ENCODE results near the gene C22orf39. TPM values are rescaled to one million over a fixed set of nuclear protein-coding genes. Genes with fewer than 3 reads are reported as not detected.

Gene C22orf39
- total RNA-seq, 2 donors from 2014 or later: 27.4 to 31.5 TPM

- DNase-seq: no peak
- Mint-ChIP-seq H3K27ac (no peak overlapping the region), H3K27me3 (ENCODE audit: insufficient read depth) (no peaks in the 10 kb centered on the region), H3K4me3 (no peak overlapping the region), H3K4me1 (no peaks in the 10 kb centered on the region), H3K9me3 (no peaks in the 10 kb centered on the region), H3K36me3 (ENCODE audit: low read depth) (peaks cover 58% of the 10 kb centered on the region)
- Histone ChIP-seq H3K36me3 (ENCODE audit: control insufficient read depth, insufficient read depth, low read length) (peaks cover 82% of the 10 kb centered on the region), H3K4me3 (ENCODE audit: low read length) (no peak overlapping the region), H3K9ac (ENCODE audit: extremely low read depth, low read length, poor library complexity, severe bottlenecking) (no peak overlapping the region), H3K27ac (ENCODE audit: low read depth, low read length) (no peak overlapping the region), H3K4me1 (ENCODE audit: control insufficient read depth, insufficient read depth, low read length) (no peaks in the 10 kb centered on the region), H3K9me3 (ENCODE audit: control insufficient read depth, low read length) (no peaks in the 10 kb centered on the region), H3K27me3 (ENCODE audit: control insufficient read depth, insufficient read depth, low read length, poor library complexity, severe bottlenecking) (no peaks in the 10 kb centered on the region)
- WGBS, 2 experiments (ENCODE audit: insufficient coverage in 1 of 2, insufficient read length in 1 of 2): 95 to 96% methylated on average over 5 to 6 of the region's 6 CpGs
- TF ChIP-seq CTCF (conservative IDR thresholded peaks at IDR 0.05): no peak
Measured at GRCh38 chr22:19396934-19397733, 50.4 kb downstream of the C22orf39 start.

GRCh38 chr22:19396561-19396933 is 51.0 kb downstream of the C22orf39 start:
- Mint-ChIP-seq H3K4me3 (no peak overlapping the region), H3K36me3 (ENCODE audit: low read depth) (peaks cover 59% of the 10 kb centered on the region), H3K9me3 (no peaks in the 10 kb centered on the region), H3K4me1 (no peaks in the 10 kb centered on the region), H3K27ac (no peak overlapping the region), H3K27me3 (ENCODE audit: insufficient read depth) (no peaks in the 10 kb centered on the region)
- Histone ChIP-seq H3K4me3 (ENCODE audit: low read length) (no peak overlapping the region), H3K36me3 (ENCODE audit: control insufficient read depth, insufficient read depth, low read length) (peaks cover 82% of the 10 kb centered on the region), H3K9ac (ENCODE audit: extremely low read depth, low read length, poor library complexity, severe bottlenecking) (no peak overlapping the region), H3K9me3 (ENCODE audit: control insufficient read depth, low read length) (no peaks in the 10 kb centered on the region), H3K27ac (ENCODE audit: low read depth, low read length) (no peak overlapping the region), H3K27me3 (ENCODE audit: control insufficient read depth, insufficient read depth, low read length, poor library complexity, severe bottlenecking) (no peaks in the 10 kb centered on the region), H3K4me1 (ENCODE audit: control insufficient read depth, insufficient read depth, low read length) (no peaks in the 10 kb centered on the region)
- no peak for DNase-seq
- no peak for TF ChIP-seq CTCF (conservative IDR thresholded peaks at IDR 0.05)
- 93 to 100% methylated on average over 3 to 6 of the region's 6 CpGs for WGBS, 2 experiments (ENCODE audit: insufficient coverage in 1 of 2, insufficient read length in 1 of 2)

- Histone ChIP-seq H3K9me3 (ENCODE audit: control insufficient read depth, low read length) (no peaks in the 10 kb centered on the region), H3K27ac (ENCODE audit: low read depth, low read length) (no peak overlapping the region), H3K27me3 (ENCODE audit: control insufficient read depth, insufficient read depth, low read length, poor library complexity, severe bottlenecking) (no peaks in the 10 kb centered on the region), H3K9ac (ENCODE audit: extremely low read depth, low read length, poor library complexity, severe bottlenecking) (no peak overlapping the region), H3K36me3 (ENCODE audit: control insufficient read depth, insufficient read depth, low read length) (peaks cover 81% of the 10 kb centered on the region), H3K4me1 (ENCODE audit: control insufficient read depth, insufficient read depth, low read length) (no peaks in the 10 kb centered on the region), H3K4me3 (ENCODE audit: low read length) (no peak overlapping the region)
- H3K4me3 Mint-ChIP-seq: no peak overlapping the region
- no peaks in the 10 kb centered on the region for H3K27me3 Mint-ChIP-seq (ENCODE audit: insufficient read depth)
- TF ChIP-seq CTCF (conservative IDR thresholded peaks at IDR 0.05): no peak
- WGBS, 2 experiments (ENCODE audit: insufficient coverage in 1 of 2, insufficient read length in 1 of 2): 93 to 98% methylated on average over 4 of the region's 4 CpGs
- H3K9me3 Mint-ChIP-seq: no peaks in the 10 kb centered on the region
- no peaks in the 10 kb centered on the region for H3K4me1 Mint-ChIP-seq
- peak; percentile 24 for DNase-seq
- H3K27ac Mint-ChIP-seq: no peak overlapping the region
- H3K36me3 Mint-ChIP-seq (ENCODE audit: low read depth): peaks cover 58% of the 10 kb centered on the region
Measured at GRCh38 chr22:19395276-19395675, 52.2 kb downstream of the C22orf39 start.
